ENCODE measurements around the gene PARD3B. TPM values are rescaled to one million over a fixed set of nuclear protein-coding genes. Genes with fewer than 3 reads are reported as not detected.

The PARD3B gene
- total RNA-seq, 1 experiment from 2014 or later, result 2.0 TPM

DNA sequence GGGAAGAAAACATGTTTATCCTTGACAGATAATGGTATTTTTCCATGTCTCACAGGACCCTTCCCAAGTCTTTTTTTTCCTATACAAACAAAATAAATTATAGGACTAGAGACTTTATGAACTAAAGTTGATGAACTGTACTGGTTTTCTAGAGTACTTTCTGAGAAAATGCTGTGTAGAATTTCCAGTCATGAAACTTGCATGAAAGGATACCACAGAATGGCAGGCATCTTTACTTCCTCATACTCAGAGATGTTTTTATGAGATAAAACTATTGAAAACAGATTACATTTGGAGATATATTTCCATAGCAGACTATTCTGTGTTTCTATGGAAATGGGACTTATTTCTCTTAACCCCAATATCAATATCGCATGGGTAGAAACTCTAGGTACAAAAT lies 403.5 kb downstream of the PARD3B start:
- H3K4me1 ChIP-seq (ENCODE audit: control insufficient read depth in 1 of 2, insufficient read depth in 2 of 2, low read length in 2 of 2), result no peaks in the 10 kb centered on the region
- intact Hi-C loops (cut with micrococcal nuclease), result no loop called here
- no peak overlapping the region for H3K4me2 ChIP-seq (ENCODE audit: low read length)
- no peak overlapping the region for H3K27ac ChIP-seq (ENCODE audit: low read depth, low read length)
- H2AFZ ChIP-seq (ENCODE audit: low read depth, low read length, poor library complexity, severe bottlenecking), result no peak overlapping the region
- POLR2A ChIA-PET, result no interaction called here
- H3K36me3 ChIP-seq (ENCODE audit: control insufficient read depth in 1 of 2, insufficient read depth in 2 of 2, low read length in 2 of 2), result no peaks in the 10 kb centered on the region
- H4K20me1 ChIP-seq (ENCODE audit: insufficient read depth), result no peaks in the 10 kb centered on the region
- CTCF ChIA-PET, result no interaction called here
- no peak overlapping the region for H3K4me3 ChIP-seq (replicated peaks in 1 of 2; ENCODE audit: low read depth in 1 of 2, low read length in 2 of 2)
- ATAC-seq (no peak), DNase-seq (ENCODE audit: low read depth, low spot score) (no peak)
- RAD21 ChIA-PET (ENCODE audit: low non-redundant PET in 1 of 2, low total read pairs in 2 of 2, uncharacterized antibody in 2 of 2, unreplicated experiment in 2 of 2), result no interaction called here
- TF ChIP-seq POLR2AphosphoS5 (IDR thresholded peaks at IDR 0.05; ENCODE audit: low read depth, low read length) (no peak), SRF (IDR thresholded peaks at IDR 0.05; ENCODE audit: low read depth) (no peak), CBX3 (IDR thresholded peaks at IDR 0.05; ENCODE audit: low read depth) (no peak), JUND (IDR thresholded peaks at IDR 0.05) (no peak), CEBPB (IDR thresholded peaks at IDR 0.05; ENCODE audit: low read depth) (no peak), SIN3A (IDR thresholded peaks at IDR 0.05; ENCODE audit: low read depth) (no peak)
- TF ChIP-seq, protein P1, sequence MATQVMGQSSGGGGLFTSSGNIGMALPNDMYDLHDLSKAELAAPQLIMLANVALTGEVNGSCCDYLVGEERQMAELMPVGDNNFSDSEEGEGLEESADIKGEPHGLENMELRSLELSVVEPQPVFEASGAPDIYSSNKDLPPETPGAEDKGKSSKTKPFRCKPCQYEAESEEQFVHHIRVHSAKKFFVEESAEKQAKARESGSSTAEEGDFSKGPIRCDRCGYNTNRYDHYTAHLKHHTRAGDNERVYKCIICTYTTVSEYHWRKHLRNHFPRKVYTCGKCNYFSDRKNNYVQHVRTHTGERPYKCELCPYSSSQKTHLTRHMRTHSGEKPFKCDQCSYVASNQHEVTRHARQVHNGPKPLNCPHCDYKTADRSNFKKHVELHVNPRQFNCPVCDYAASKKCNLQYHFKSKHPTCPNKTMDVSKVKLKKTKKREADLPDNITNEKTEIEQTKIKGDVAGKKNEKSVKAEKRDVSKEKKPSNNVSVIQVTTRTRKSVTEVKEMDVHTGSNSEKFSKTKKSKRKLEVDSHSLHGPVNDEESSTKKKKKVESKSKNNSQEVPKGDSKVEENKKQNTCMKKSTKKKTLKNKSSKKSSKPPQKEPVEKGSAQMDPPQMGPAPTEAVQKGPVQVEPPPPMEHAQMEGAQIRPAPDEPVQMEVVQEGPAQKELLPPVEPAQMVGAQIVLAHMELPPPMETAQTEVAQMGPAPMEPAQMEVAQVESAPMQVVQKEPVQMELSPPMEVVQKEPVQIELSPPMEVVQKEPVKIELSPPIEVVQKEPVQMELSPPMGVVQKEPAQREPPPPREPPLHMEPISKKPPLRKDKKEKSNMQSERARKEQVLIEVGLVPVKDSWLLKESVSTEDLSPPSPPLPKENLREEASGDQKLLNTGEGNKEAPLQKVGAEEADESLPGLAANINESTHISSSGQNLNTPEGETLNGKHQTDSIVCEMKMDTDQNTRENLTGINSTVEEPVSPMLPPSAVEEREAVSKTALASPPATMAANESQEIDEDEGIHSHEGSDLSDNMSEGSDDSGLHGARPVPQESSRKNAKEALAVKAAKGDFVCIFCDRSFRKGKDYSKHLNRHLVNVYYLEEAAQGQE (IDR thresholded peaks at IDR 0.05; ENCODE audit: low read depth), result no peak
- no peak overlapping the region for H3K9ac ChIP-seq (ENCODE audit: low read length)
- no TSS peak for BruUV-seq (replicated peaks)
- no peaks in the 10 kb centered on the region for H3K79me2 ChIP-seq (ENCODE audit: insufficient read depth, low read length)
- H3K9me2 ChIP-seq (ENCODE audit: insufficient read depth), result no peaks in the 10 kb centered on the region
- no peaks in the 10 kb centered on the region; a peak in 1 of 4 replicates for H3K9me3 ChIP-seq (ENCODE audit: control insufficient read depth in 1 of 2, insufficient read depth in 1 of 2, low read depth in 1 of 2, low read length in 2 of 2)
- no peaks in the 10 kb centered on the region for H3K27me3 ChIP-seq (ENCODE audit: insufficient read depth, low read length)

DNA sequence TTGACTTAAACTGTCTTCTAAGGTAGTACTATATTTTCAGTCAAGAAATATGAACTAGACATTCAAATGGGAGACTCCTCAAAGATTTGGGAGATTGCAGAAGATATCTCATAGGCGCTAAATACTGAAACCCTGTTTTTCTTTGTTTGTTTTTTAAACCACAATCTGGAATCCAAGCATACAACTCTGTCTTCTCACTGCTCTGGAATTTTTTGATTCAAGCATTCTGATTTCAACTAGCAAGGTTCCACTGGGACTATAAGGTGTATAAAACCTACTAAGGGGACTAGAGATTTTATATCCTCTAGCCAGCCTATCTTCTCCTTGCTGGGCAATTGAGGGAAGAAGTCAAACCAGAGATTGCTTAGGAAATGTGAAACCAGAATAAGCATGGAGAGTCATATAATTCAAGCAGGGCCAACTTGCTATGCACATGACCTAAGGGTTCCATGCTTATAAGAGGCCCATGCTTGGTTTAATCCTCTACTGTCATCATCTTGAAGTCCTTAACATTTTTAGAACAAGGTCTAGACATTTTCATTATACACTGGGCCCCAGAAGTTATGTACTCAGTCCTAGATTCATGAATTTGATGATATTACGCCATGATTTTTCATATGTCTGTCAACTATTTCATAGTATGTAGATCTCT lies 405.5 kb downstream of the PARD3B start:
- intact Hi-C loops (cut with micrococcal nuclease), result no loop called here
- no peak overlapping the region for H3K27ac ChIP-seq (ENCODE audit: low read depth, low read length)
- H3K4me1 ChIP-seq (ENCODE audit: control insufficient read depth in 1 of 2, insufficient read depth in 2 of 2, low read length in 2 of 2), result no peaks in the 10 kb centered on the region
- H3K9ac ChIP-seq (ENCODE audit: low read length), result no peak overlapping the region
- no peak overlapping the region for H2AFZ ChIP-seq (ENCODE audit: low read depth, low read length, poor library complexity, severe bottlenecking)
- CTCF ChIA-PET, result no interaction called here
- H3K79me2 ChIP-seq (ENCODE audit: insufficient read depth, low read length), result no peaks in the 10 kb centered on the region
- H3K4me2 ChIP-seq (ENCODE audit: low read length), result no peak overlapping the region
- ATAC-seq, result no peak
- no TSS peak for BruUV-seq (replicated peaks)
- no peaks in the 10 kb centered on the region for H3K36me3 ChIP-seq (ENCODE audit: control insufficient read depth in 1 of 2, insufficient read depth in 2 of 2, low read length in 2 of 2)
- H3K4me3 ChIP-seq (replicated peaks in 1 of 2; ENCODE audit: low read depth in 1 of 2, low read length in 2 of 2), result no peak overlapping the region
- no peaks in the 10 kb centered on the region for H3K27me3 ChIP-seq (ENCODE audit: insufficient read depth, low read length)
- POLR2A ChIA-PET, result no interaction called here
- RAD21 ChIA-PET (ENCODE audit: low non-redundant PET in 1 of 2, low total read pairs in 2 of 2, uncharacterized antibody in 2 of 2, unreplicated experiment in 2 of 2), result no interaction called here
- no peaks in the 10 kb centered on the region for H4K20me1 ChIP-seq (ENCODE audit: insufficient read depth)
- H3K9me2 ChIP-seq (ENCODE audit: insufficient read depth), result no peaks in the 10 kb centered on the region
- no peaks in the 10 kb centered on the region for H3K9me3 ChIP-seq (ENCODE audit: control insufficient read depth in 1 of 2, insufficient read depth in 1 of 2, low read depth in 1 of 2, low read length in 2 of 2)
- no peak for DNase-seq (ENCODE audit: low read depth, low spot score)
- TF ChIP-seq FOSL1 (IDR thresholded peaks at IDR 0.05; ENCODE audit: low read depth) (no peak), TCF7L2 (IDR thresholded peaks at IDR 0.05; ENCODE audit: borderline replicate concordance, extremely low read depth, insufficient read depth, insufficient read length) (no peak), SIN3A (IDR thresholded peaks at IDR 0.05; ENCODE audit: low read depth) (no peak), CEBPB (IDR thresholded peaks at IDR 0.05; ENCODE audit: low read depth) (no peak), CBX3 (IDR thresholded peaks at IDR 0.05; ENCODE audit: low read depth) (no peak)
- TF ChIP-seq, protein P1 (IDR thresholded peaks at IDR 0.05; ENCODE audit: low read depth), result no peak
- TF ChIP-seq, protein P2, sequence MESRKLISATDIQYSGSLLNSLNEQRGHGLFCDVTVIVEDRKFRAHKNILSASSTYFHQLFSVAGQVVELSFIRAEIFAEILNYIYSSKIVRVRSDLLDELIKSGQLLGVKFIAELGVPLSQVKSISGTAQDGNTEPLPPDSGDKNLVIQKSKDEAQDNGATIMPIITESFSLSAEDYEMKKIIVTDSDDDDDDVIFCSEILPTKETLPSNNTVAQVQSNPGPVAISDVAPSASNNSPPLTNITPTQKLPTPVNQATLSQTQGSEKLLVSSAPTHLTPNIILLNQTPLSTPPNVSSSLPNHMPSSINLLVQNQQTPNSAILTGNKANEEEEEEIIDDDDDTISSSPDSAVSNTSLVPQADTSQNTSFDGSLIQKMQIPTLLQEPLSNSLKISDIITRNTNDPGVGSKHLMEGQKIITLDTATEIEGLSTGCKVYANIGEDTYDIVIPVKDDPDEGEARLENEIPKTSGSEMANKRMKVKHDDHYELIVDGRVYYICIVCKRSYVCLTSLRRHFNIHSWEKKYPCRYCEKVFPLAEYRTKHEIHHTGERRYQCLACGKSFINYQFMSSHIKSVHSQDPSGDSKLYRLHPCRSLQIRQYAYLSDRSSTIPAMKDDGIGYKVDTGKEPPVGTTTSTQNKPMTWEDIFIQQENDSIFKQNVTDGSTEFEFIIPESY (IDR thresholded peaks at IDR 0.05; ENCODE audit: extremely low read depth, insufficient replicate concordance, low read length), result no peak
